ENCODE measurements around the gene NAGLU.

- TF ChIP-seq POLR2AphosphoS5 (IDR thresholded peaks at IDR 0.05; ENCODE audit: borderline replicate concordance, low read depth, low read length): no peak
- no peak for TF ChIP-seq EZH2 (IDR thresholded peaks at IDR 0.05)
- no peak for TF ChIP-seq FOXP2 (optimal IDR thresholded peaks at IDR 0.05; ENCODE audit: control extremely low read depth, extremely low read length, insufficient read depth)
These were observed 7.4 kb downstream of the NAGLU start for GRCh38 chr17:42543190-42544079.
